Occipital lobe (tissue), 2 donors: Measurements from ENCODE around the gene CYBC1. TPM values are rescaled to one million over a fixed set of nuclear protein-coding genes. Genes with fewer than 3 reads are reported as not detected.
A peak's percentile ranks its signal among the peaks of the same experiment; 100 is the strongest.
"Not testable (repeated sequence)": the region's sequence is repeated elsewhere in the genome, so short reads cannot be mapped to it uniquely, and the experiment has no call there.

ENCODE experiments used
- DNase-seq: peaks from one replicate; lab custom pipeline; 2025; lab: John Stamatoyannopoulos, UW
- total RNA-seq: library from RNA; depleted of rRNA; stranded (reverse); fragments of >200 nt; gene quantifications from one replicate; pipeline ENCODE4 v1.2.3, GENCODE V29; 2014

CYBC1 gene
- total RNA-seq, 1 donor from 2014 or later: 22.9 TPM

GRCh38 chr17:82479602-82480001 is 29.1 kb upstream of the CYBC1 start:
- no peak for DNase-seq

DNA sequence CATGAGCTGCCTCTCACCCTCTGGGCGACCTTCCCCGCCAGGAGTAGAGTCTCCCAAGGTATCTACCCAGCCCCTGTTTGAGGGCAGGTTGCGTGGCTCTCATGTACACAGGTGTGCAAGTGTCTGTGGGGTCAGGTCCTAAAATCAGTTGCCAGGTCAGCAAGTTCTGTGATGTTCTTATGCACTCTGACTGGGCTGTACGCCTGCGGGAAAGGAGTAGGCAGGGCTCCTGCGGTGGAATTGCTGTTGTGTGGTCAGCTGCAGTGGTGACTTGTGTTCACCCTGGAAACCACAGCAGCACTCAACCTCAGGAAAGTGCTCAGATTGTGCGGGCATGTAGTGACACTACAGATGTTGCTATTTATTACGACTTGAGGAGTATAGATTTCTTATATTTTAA is 27.4 kb upstream of the CYBC1 start:
- no peak for DNase-seq

GRCh38 chr17:82475458-82475857 is 24.9 kb upstream of the CYBC1 start:
- DNase-seq: no peak

- DNase-seq: no peak
These were observed 23.9 kb upstream of the CYBC1 start for GRCh38 chr17:82474223-82475010.

GRCh38 chr17:82470065-82470464 is 19.5 kb upstream of the CYBC1 start:
- DNase-seq: no peak

- DNase-seq: no peak
These were observed 18.1 kb upstream of the CYBC1 start for GRCh38 chr17:82468692-82469091.

DNA sequence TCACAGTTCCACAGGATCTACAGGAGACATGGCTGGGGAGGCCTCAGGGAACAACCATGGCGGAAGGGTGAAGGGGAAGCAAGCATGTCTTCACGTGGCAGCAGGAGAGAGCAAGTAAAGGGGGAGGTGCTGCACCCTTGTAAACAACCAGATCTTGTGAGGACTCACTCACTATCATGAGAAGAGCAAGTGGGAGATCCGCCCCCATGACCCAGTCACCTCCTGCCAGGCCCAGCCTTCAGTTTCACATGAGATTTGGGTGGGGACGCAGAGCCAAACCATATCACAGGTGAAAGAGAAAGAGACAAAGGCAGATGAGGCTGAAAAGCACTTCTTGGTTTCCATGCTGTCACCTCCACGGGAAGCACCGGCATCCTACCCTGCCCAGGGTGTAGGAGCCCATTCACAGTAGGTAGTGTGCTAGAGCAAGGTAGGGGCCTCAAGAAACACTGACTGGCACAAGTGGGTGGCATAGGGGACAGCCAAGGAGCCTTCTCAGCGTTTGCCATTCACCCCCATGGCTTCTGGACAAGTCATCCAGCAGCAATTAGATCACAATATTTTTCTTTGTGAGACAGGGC is 14.6 kb upstream of the CYBC1 start:
- DNase-seq: no peak

GRCh38 chr17:82464567-82464929 is 14.0 kb upstream of the CYBC1 start:
- DNase-seq: no peak

- no peak for DNase-seq
These were observed 13.5 kb upstream of the CYBC1 start for GRCh38 chr17:82463925-82464566.

DNA sequence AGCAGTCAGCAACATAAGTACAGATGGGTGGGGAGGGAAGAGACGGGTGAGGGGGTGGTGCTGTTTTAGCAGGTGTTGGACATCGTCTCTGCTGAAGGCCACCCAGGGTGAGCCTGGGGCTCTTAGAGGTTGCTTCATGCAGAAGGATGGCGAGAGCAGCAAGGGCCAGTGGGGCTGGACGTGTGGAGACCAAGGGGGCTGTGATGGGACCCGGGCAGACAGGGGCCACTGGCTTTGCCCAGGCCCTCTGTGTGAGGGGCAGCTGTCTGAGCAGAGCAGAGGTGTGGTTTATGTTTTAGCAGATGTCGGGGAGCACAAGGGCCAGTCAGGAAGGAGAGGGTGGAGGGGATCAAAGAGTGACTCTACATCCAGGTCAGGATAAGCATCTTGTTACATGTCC is 12.8 kb upstream of the CYBC1 start:
- no peak for DNase-seq

DNA sequence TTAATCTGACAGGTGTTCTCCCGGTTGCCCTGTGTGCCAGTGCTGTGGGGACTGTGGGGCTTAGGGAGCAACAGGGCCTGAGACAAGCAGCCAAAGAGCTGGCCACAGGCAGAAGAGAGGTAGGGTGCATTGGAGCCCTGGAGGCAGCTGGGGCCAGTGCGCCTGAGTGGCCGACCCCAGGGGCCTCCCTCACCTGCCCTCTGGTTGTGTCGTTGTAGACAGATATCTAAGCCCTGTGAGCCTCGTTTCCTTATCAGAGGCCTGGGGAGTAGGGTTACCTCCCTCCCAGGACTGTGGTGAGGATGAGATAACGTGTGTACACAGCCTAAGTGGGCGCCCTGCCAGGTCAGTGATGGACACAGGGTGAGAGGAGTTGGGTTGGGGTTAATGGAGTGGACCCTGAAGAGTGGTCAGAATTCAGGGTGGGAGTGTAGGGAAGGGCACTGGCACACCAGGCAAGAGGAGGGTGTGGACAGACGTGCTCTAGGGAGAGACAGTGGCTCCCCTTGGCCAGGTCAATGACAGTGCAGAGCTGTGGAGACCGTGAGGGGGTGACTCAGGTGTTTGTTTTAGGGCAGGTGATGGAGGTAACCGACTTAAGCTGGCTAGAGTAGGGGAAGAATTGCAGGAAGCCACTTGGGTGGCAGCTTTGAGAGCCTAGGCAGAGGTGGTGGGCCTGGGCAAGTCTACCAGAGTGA is 11.4 kb upstream of the CYBC1 start:
- DNase-seq: no peak

DNA sequence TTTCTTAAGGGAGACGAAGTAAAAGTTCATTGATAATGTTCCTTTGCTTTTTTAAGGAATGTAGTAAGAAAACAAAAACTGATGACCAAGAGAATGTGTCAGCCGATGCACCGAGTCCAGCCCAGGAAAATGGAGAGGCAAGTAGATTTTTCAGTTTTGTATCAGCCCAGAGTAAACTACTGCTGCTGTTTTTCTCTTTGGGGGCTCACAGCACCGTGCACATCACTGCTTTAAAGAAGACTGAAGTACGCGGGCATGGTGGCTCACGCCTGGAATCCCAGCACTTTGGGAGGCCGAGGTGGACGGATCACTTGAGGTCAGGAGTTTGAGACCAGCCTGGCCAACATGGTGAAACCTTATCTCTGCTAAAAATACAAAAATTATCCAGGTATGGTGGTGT is 9.4 kb upstream of the CYBC1 start:
- DNase-seq: not testable (repeated sequence)

GRCh38 chr17:82458885-82459424 is 8.4 kb upstream of the CYBC1 start:
- no peak for DNase-seq

- peak; percentile 98 for DNase-seq
These were observed 7.8 kb upstream of the CYBC1 start, which contains the start of gene NARF for GRCh38 chr17:82458179-82458884. TSS of gene NARF (plus strand) at chr17:82458741. CDS start at chr17:82458804, 63 bp downstream.

DNA sequence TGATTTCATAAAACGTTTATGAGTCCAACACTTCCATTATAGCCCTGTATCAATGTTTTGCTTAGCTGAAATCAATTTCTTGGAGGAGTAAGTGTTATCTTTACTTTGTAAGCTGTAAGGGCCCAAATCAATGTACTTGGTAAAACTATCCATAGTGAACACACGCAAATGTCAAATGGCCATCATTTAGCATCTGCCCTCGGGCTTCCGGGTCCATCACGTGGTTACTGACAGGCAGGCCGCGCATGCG is 7.3 kb upstream of the CYBC1 start:
- no peak for DNase-seq

DNA sequence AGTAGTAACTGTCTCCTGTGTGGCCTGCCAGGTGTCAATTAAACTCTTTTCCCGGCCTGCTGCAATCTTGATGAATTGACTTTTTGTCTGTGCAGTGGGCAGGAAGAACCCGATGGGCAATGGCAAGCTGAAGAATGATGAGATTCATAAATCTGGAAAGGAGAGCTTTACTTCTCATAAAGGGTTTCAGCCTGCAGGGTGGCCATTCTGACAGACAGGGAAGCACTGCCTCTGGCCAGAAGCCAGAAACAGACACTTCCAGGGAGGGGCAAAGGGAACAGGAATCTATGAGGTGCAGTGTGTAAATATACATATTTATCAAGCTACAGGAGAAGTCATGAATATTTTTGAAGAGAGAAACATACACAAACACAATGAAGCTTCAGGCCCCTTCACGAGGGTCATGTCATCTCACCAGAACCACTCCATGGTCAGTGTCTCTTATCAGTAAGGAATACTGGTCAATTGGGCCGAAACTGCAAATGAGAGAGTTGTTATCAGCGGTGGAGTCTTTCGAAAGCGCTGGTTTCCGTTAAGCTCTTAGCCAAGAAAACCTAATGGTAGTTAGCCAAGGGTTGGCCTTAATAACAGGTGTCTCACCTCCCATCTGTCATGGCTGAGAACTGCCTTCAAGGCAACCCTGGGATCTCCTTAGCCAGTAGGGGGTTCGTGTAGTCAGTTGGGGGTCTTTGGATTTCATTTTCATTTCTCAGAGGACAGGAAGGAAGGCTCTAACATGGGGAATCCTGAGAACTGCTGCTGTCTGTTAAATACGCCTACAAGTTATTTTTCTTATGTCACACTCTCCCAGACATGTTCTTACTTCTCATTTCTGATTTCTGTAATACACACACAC is 6.7 kb upstream of the CYBC1 start:
- DNase-seq: no peak

DNA sequence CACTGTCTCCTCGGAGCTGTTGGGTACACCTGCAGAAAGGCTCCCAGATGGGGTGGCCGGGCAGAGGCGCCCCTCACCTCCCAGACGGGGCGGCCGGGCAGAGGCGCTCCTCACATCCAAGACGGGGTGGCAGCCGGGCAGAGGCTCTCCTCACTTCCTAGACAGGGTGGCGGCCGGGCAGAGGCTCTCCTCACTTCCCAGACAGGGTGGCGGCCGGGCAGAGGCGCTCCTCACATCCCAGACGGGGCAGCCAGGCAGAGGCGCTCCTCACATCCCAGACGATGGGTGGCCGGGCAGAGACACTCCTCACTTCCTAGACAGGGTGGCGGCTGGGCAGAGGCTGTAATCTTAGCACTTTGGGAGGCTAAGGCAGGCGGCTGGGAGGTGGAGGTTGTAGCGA is 3.2 kb upstream of the CYBC1 start:
- not testable (repeated sequence) for DNase-seq

DNA sequence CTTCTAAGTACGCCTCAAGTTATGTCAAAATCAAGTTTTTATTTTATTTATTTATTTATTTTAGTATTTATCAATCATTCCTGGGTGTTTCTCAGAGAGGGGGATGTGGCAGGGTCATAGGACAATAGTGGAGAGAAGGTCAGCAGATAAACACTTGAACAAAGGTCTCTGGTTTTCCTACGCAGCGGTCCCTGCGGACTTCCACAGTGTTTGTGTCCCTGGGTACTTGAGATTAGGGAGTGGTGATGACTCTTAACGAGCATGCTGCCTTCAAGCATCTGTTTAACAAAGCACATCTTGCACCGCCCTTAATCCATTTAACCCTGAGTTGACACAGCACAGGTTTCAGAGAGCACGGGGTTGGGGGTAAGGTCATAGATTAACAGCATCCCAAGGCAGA is 2.6 kb upstream of the CYBC1 start:
- not testable (repeated sequence) for DNase-seq

GRCh38 chr17:82452162-82452561 is 1.6 kb upstream of the CYBC1 start:
- no peak for DNase-seq

DNA sequence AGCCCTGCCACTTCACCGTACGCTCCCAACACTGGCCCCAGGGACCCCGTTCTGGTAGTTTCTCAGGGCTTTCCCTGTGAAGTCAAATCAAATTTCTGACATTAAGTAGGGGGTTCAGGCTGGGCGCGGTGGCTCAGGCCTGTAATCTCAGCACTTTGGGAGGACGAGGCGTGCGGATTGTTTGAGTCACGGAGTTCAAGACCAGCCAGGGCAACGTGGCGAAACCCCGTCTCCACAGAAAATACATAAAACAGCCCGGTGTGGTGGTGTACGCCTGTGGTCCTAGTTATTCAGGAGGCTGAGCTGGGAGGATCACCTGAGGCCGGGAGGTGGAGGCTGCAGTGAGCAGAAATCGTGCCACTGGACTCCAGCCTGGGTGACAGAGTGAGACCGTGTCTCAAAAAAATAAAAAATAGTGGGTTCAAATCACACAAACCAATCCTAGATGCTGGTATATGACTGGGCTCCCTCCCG is 632 bp downstream of the CYBC1 start:
- no peak for DNase-seq
